GM19238 (cell line): ENCODE data around the gene ZFP3.
"Not testable (repeated sequence)": the region's sequence is repeated elsewhere in the genome, so short reads cannot be mapped to it uniquely, and the experiment has no call there.

Experiments used
- DNase-seq: peaks from one replicate; pipeline ENCODE4 v3.0.0; 2011; ENCODE audit warnings: low spot score; ENCODE audit not compliant: insufficient read length

ZFP3 gene

DNA sequence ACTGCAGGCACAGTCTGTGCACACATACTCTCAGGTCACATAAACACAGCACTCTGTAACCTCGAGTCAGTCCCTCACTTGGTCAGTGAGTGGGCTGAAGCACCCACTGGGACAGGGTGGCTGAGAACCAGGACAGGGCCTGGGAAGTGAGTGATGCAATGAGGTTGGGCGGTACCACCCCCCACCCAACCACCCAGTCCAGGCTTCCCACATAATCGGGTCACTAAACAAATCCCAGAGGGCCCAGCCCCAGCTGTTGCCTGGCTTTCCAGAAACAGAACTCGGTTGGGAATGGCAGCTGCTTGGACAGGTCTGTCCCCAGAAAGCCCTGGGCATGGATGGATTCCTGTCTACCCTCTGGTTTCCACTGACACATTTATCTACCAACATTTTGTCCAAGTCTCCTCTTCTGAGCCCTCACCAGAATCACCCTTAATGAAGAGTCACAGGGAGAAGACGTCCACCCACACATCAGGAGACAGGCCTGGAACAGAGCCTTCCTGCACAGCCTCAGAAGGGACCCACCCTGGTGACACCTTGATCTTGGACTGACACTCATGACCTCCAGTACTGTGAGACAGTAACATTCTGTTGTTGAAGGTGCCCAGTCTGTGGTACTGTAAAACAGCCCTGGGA lies 46.0 kb downstream of the ZFP3 start:
- not testable (repeated sequence) for DNase-seq

DNA sequence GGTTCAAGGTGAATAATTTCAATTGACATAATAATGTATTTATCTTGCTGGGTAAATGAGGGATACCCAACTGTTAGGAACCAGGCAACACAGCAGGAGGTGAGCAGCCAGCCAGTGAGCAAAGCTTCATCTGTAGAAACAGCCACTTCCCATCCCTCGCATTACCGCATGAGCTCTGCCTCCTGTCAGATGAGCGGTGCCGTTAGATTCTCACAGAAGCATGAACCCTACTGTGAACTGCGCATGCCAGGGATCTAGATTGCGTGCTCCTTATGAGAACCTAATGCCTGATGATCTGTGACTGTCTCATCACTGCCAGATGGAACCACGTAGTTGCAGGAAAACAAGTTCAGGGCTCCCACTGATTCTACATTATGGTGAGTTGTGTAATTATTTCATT lies 46.6 kb downstream of the ZFP3 start:
- not testable (repeated sequence) for DNase-seq

DNA sequence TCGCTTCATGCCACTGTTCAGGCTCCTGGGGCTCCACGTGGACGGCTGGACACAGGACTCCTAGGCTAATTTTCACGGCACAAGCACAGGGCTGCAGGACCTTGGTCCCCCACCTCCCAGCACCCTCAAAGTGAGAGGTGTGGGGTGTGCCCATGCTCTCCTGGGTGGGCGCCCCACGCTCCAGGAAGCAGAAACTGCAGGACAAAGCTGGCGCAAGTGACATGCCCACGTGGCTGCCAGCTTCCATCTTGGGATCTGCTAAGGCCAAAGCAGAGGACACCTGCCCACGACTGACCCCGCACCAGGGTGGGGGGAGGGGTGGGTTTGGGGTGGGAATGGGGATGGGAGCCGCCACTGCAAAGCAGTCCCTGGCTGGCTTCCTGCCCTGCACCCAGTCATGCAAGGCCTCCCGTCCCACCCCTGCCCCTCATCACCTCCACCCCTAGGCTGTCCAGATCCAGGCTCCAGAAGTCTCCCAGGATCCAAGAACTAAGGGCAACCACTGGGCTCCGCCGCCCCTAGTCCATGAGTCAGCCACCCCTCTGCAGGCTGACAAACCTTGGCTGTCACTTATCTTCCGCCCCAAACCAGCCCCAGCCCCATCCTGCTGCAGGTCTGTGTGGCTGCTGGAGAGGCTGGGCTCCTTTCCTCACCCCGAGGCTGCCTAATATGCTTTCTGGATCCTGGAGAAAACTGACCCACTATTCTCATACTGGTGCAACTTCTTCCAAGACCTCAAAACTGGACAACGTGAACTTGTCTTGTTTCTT lies 48.6 kb downstream of the ZFP3 start:
- no peak for DNase-seq

DNA sequence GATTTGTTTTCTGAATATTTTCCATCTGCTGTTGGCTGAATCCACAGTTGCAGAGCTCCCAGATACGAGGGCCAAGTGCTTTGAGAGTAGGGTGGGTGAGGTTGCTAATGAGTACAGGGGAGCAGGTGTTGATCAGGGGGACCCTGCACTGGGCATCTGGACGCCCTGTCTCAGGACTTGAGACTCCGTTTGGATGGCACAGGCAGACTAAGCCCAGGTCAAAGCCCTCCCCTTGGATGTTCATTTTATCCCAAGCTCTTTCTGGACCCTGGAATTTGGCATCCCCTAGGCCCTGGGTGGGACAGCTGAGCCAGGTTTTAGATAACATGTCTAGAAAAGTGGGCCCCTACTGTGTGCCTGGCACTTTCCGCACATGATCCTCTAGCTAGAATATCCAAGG lies 49.6 kb downstream of the ZFP3 start:
- DNase-seq: no peak

DNA sequence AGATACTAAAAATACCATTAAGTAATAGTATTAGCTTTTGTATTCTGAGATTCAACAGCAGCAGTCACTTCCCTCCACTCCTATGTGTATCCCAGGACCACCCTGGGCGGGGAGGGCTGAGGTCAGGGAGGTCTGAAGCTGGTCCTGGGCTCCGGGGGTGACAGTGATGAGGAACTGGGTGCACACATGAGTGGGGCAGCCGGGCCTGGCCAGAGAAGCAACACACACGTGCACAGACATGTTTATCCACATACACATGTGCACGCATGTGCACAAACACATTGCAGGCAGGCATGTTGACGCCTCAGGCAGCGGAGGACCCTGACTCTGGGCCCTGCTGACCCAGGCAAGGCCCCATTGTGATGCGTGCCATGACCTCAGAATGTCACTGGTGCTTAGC lies 50.1 kb downstream of the ZFP3 start:
- not testable (repeated sequence) for DNase-seq

DNA sequence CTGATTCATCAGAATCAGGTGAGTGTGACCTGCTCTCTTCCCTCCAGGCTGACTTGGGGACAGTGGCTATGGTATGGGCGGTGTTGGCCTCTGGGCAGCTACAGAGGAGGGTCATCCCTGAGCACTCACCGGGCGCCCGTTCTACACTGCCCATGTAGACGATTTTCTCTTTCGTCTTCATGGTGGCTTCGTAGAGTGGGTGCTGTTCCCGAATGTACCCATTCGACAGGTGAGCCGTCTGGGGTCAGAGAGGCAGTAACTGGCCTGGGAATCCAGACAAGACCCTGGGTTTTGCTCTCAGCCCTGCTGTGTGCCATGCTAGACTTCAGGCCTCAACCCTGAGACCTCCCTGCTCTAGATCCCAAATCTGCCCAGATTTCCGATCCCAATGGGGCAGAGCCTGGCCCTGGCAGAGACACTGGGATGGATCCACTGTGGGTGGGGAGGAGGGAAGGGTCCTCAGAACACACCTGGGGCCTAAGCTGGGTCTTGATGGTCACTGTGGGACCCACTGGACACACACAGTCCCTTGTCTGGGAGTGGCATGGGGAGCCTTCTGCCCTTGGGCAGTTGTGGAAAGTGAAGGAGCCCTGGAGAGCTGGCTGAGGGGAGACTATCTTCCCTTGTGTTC lies 50.8 kb downstream of the ZFP3 start:
- DNase-seq: no peak

DNA sequence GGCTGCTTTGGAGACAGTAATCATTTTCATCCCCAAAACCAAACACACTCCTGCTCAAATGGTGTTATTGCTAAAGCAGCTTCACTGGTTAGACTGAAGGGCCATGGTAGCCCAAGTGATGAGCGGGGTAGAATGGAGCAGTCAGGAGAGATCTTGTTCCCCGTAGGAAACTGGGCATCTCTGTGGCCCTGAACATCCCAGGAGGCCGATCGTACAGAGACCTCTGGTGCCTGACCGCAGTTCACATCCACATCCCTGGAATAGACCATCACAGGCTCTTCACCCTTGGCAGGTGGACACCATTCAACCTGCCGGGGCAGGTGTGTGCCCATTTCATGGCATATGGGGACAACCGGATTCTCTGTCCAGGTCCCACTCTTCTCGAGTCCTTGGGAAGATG lies 51.5 kb downstream of the ZFP3 start:
- not testable (repeated sequence) for DNase-seq

DNA sequence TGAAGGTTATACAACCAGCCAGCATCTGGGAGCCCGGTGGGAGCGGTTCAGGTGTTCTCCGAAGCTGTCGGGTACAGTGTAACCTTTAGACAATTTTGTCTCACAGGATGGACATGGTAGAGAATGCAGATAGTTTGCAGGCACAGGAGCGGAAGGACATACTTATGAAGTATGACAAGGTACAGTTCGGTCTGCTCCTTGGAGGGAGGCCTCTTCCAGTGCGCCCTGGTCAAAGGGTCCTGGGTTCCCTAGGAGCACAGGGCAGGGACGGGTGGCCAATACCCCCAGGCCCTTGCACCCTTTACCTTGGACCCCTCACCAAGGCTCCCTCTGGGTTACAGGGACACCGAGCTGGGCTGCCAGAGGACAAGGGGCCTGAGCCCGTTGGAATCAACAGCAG lies 52.0 kb downstream of the ZFP3 start:
- DNase-seq: not testable (repeated sequence)

DNA sequence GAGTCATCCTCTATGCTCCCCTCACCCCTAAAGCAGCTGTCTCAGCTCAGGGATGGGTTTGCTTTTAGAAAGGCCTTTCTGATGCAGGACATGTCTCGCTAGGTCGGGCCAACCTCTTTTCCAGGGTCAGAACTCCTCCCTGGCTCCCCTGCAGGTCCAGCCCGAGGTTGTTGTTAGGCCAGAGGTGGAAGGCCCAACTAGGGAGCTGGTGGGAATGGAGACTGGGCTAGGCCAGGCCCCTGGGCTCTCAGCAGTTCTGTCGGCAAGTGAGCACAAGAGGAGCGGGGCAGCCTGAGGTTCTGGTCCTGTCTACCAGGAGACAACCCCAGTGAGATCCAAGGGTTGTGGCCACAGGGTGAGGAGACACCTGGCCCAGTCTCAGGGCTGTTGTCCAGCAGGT lies 52.4 kb downstream of the ZFP3 start:
- DNase-seq: not testable (repeated sequence)

DNA sequence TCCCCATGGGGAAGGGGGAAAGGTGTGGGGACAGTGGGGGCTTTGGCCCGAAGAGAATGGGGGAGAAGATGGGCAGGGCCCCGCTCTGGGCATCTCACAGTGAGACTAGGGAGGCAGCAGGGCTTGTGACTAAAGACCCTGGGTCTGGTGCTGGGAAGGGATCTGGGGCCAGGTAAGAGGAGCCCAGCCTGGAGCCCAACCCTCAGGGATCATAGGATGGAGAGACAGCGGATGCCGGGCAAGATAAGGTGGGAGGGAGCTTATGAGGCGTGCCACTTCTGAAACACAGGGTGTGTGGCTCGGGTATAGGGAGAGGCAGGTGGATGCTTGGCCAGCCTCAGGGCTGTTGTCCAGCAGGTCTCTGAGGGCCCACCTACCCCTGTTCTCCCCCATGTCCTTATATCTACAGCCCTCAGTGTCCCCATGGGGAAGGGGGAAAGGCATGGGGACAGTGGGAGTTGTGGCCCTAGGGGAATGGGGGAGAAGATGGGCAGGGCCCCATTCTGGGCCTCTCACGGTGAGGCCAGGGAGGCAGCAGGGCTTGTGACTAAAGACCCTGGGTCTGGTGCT lies 53.0 kb downstream of the ZFP3 start:
- DNase-seq: no peak

DNA sequence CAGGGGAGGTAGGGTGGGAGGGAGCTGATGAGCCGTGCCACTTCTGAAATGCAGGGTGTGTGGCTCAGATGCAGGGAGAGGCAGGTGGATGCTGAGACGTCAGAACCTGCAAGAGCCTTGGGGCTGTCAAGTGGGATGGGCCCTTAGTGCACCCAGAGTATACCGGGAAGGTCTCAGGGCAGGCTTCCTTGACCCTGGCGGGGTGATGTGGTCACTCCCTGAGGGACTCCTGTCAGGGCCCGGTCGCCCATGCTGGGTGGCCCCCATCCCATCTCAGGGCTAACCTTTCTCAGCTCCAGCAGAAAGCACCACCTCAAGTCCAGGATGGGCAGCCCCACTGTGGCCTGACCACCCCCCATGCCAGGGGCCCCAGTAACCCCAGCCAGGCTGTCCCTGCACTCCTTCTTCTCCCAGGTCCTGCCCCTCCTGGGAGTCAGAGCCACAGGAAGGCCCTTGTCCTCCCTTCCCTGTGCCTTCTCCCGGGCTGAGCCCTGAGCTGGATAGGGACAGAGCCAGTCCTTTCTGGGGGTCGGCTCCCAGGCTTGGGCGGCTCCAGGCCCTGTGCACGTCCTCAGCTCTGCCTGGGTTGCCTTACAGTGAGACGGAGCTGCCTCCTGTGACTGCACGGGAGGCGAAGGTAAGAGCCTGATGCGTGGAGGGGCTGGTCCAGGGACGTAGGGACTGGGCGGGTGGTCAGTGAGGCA lies 53.7 kb downstream of the ZFP3 start:
- DNase-seq: not testable (repeated sequence)

DNA sequence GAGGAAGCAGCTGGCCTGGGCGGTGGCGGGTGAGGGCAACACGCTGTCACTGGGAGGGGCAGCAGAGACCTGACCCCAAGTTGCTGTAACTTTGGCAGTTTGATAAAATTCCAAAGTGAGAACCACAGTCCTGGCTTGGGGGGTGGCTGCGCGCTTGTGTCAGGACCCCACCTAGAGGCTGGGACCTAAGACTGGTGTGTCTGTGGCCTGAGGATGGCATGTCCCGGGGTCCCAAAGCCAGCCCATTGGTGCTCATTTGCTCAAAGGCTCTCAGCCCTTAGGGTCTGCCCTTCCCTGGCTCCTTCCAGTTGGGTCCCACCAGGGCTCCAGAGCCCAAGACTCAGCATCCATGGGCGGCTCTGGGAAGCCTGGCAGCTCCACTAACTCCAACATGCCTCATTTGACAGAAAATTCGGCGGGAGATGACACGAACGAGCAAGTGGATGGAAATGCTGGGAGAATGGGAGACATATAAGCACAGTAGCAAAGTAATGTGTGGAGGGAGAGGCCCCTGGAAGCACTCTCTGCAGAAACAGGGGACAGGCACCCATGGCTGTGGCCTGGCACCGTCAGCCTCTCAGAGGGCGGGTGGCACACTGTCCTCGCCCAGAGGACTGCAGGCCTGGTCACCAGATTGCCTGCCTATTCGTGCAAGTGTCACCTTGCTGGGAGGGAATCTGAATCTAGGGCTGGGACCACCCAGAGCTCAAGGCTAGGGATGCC lies 54.4 kb downstream of the ZFP3 start:
- DNase-seq: not testable (repeated sequence)

DNA sequence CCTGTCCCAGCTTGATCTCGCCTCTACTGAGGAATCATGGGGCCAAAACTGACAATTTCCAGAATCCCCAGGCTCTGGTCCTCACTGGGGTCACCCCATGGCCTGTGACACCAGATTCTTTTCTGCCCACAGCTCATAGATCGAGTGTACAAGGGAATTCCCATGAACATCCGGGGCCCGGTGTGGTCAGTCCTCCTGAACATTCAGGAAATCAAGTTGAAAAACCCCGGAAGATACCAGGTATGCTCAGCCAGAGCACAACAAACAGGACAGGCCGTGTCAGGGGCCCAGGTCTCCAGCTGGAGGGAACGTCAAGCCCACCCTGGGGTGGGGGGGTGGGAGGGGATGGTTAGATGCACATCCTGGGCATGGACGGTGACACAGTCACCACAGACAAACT lies 55.0 kb downstream of the ZFP3 start:
- DNase-seq: no peak

DNA sequence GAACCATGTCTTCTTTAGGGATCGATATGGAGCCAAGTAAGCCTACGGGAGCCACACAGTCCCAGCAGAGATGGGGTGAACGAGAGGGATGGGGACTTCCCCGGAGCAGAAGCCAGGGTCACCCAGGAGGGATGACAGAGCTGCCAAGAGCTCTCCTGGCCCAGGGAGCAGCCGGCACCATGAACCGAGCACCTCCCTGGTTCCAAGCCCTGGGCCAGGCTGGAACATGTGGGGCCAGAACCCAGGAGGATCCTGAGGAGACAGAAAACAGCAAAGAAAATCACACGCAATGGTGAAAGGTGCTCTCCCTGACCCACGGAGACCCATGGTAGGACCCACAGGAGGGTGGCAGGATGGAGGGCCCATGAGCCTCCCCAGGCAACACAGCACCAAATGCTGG lies 55.7 kb downstream of the ZFP3 start:
- DNase-seq: not testable (repeated sequence)

DNA sequence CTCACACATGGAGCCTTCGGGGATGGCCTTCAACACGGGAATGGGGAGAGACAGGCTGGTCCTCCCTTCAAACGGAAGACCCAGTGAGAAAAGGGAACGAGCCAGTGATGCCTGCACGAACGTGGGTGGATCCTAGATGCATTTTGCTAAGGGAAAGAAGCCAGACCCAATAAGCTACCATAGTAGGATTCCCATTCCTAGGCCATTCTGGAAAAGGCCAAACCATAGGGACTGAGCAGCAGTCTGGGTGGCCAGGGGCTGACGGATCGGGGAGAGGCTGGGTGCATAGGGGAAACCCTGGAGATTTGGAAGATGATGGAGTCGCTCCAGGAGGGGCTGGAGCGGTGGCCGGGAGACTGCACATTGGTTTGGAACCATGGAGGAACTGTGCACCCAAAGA lies 56.3 kb downstream of the ZFP3 start:
- not testable (repeated sequence) for DNase-seq

DNA sequence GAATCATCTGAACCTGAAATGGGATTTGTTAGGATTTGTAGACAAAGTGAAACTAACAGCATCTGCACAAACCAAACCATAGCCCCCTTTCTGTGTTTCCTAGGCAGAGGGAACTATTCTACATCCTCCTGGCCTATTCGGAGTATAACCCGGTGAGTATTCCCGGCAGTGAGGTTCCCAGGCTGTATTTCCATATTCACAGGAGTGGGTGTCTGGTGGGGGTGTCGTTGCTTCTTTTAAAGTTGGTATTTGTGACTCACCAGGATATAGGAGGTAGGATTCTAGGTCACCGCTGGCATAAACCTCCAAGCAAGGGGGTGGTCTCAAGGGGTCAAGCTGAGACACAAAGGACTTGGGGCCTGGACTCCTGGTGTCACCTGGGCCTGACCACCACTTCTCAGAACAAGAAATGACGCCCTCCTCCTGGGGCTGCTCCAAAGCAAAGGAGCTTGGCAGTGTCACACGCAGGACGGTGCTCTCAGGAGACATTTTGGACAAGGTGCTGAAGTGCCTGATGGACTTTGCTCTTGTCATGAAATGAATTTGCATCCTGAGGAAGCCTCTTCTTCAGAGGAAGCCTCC lies 57.0 kb downstream of the ZFP3 start:
- not testable (repeated sequence) for DNase-seq

DNA sequence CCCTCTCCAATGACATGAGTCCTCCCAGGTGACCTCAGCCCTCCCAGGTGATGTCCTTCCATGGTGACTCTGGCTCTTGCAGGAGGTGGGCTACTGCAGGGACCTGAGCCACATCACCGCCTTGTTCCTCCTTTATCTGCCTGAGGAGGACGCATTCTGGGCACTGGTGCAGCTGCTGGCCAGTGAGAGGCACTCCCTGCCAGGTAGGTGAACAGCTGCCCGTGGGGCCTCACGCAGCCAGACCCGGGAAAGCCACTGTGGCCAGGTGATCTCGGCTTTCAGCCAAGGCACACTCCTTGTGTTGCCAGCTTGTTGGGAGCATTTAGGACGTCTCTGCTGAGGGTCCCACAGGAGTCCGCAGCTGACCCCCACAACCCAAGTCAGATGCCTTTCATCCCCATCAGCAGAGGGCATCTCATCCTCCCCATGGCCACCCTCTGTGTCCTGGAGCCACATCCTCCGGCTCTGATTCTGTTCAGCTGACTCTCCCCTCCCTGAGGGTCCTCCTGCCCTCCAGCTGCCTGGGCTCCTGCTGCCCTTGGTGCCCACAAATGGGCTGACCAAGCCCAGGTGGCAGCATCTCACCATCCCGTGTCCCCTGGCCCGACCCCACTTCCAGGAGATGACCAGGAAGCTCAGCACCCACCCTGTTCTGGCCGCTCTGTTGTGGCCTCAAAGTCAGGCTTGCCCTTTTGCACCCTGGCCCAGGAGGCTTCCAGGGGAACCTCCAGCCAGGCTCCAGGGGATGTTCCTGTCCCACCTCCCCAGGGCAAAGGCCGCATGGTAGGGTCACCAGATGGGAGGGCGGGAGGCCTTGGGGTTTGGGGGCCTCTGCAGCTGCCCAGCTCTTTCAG lies 57.7 kb downstream of the ZFP3 start:
- DNase-seq: no peak

DNA sequence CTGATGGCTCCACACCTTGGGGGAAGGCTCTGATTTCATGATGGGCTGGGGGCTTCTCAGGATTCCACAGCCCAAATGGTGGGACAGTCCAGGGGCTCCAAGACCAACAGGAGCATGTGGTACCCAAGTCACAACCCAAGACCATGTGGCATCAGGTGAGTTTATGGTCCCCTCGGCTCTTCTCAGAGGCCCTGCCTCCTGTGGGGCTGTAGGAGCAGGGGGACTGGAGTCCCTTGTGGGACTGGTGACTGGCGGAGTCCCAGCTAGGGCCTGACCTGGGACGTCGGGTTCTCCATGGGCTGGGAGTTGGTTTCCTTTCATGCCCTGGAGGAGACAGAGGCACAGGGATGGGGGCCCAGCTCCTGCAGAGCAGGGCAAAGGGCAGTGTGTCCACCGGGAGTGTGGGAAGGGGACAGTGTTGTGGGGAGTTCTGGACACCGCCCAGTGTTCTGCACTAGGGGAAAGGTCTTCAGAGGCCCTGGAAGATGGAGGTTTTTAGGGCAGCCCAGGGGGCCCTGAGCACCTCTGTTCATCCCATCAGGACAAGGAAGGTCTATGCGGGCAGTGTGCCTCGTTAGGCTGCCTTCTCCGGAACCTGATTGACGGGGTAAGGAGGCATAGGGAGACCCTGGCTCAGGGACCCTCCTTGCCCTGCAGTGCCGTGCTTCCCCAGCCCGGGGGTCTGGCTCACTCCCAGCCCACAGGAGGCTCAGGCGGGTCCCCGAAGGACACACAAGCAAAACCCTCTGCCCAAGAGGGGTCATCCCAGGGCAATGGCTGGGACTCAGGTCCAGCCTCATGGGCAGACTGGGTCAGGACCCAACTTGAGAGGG lies 58.5 kb downstream of the ZFP3 start:
- DNase-seq: not testable (repeated sequence)
